GM19239 (cell line): ENCODE results near the gene GAREM2.

Experiments
- DNase-seq: peaks from one replicate; pipeline ENCODE4 v3.0.0; 2011; ENCODE audit warnings: low spot score; ENCODE audit not compliant: insufficient read length
- FAIRE-seq: peaks from 2 replicates; lab custom pipeline; 2011; peaks lifted over from hg19 to GRCh38; lab: Jason Lieb, UNC

The GAREM2 gene

DNA sequence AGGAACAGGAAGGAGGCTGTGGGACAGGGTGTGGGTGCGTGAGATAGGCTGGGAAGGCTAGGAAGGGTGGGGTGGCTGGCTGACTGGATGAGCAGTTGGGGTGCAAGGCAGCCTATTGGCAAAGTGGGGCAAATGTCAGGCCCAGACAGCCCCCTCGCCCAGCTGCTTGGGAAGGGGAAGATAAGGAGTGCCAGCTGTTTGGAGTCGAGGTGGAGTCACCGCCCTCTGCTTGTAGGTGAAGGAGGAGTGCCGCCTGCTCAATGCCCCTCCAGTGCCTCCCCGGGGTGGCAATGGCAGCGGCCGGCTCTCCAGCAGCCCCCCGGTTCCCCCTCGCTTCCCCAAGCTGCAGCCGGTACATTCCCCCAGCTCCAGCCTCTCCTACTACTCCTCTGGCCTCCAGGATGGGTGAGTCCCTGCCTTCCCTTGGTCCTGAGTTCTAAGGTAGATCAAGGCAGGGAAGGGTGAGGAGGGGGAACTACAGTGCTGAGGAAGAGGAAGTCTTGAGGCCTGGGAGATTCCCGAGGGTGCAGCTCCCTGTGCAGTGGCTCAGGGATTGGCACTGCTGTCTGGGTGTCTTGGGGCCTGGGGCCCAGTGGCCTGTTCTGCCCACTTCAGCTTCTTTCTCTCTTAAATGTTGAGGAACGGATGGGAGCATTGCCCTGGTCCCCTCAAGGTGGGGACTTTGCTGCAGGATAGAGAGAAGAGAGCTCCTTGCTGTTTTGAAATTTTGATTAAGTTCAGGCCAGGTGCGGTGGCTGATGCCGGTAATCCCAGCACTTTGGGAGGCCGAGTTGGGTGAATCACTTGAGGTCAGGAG is 13.3 kb downstream of the GAREM2 start:
- FAIRE-seq (no peak), DNase-seq (no peak)

DNA sequence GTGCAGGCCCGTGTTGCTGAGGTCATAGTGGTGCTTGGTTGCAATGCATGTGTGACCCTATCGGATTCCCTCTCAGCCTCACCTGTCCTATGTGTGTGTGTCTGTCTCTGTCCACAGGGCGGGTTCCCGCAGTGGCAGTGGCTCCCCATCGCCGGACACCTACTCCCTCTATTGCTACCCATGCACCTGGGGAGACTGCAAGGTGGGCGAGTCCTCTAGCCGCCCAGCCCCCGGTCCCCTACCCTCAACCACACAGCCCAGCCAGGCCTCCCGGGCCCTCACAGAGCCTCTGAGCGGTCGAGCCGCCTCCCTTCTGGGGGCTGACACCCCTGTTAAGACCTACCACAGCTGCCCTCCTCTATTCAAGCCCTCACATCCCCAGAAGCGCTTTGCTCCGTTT is 14.2 kb downstream of the GAREM2 start:
- DNase-seq (no peak), FAIRE-seq (no peak)

DNA sequence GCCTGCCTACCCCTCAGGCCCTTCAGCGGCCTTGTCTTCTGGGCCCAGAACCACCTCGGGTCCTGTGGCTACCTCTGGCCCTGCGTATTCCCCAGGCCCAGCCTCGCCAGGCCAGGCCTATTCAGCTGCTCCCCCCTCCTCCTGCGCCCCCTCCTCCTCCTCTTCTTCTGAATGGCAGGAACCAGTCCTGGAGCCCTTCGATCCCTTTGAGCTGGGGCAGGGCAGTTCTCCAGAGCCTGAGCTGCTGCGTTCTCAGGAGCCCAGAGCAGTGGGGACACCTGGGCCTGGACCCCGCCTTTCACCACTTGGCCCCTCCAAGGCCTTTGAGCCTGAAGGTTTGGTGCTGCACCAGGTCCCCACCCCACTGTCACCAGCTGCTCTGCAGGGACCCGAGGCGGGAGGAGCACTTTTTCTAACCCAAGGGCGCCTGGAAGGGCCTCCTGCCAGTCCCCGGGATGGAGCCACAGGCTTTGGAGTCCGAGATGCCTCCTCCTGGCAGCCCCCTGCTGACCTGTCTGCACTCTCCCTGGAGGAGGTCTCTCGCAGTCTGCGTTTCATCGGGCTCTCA is 14.7 kb downstream of the GAREM2 start:
- FAIRE-seq (no peak), DNase-seq (no peak)

DNA sequence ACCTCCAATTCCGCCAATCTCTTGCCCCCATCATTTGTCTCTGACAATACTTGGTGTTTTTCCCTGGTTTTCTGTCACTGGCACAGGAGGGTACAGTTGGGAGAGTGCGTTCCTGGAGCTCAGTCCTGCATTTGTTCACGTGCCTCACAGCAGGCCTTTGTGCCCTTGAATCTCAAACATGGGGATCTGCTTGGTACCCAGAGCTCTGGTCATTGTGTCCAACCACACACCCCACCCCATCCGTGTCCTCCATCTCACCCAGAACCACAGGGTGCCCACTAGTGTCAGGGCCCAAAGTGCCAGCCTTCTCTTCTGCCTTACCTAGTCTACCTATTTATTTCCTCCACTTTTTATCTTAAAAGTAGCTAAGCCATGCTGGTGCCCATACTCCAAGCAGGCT is 16.2 kb downstream of the GAREM2 start:
- no peak for DNase-seq
- no peak for FAIRE-seq

DNA sequence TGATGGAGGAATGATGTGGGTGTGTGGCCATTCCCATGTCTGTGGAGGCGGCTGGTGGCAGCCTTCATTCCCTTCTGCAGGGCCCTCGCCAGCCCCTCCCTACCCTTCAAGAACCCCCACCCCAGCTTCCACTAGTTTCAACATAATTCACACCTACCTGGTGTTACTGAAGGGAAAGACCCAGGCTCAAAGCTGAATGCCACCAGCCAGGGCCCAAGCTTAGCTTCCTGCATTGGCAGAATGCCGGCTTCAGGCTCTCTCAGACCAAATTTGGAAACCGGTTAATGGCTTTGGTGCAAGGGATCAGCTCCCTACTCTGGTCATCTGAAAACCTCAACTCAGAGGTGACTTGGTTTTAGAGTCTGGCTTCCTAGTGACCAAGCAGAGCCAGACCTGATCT is 16.9 kb downstream of the GAREM2 start:
- no peak for DNase-seq
- FAIRE-seq: no peak

DNA sequence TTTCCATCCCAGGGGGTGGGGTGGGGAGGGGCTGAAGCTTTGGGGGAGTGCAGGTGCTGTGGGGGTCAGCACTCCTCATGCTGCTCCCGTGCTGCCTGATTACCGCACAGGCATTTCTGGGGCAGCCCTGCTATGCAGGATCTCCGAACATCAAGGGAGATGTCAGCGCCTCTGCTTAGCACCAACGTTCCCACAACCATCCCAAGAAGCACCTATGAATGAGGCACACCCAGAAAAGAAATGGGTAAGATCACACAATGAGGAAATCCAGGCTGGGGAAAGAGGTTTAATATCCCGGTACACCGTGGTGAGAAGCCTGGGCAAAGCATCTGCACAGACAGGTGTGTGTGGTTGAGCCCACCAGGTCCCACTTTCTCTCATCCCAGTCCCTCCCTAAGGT is 17.5 kb downstream of the GAREM2 start:
- FAIRE-seq (no peak), DNase-seq (no peak)

DNA sequence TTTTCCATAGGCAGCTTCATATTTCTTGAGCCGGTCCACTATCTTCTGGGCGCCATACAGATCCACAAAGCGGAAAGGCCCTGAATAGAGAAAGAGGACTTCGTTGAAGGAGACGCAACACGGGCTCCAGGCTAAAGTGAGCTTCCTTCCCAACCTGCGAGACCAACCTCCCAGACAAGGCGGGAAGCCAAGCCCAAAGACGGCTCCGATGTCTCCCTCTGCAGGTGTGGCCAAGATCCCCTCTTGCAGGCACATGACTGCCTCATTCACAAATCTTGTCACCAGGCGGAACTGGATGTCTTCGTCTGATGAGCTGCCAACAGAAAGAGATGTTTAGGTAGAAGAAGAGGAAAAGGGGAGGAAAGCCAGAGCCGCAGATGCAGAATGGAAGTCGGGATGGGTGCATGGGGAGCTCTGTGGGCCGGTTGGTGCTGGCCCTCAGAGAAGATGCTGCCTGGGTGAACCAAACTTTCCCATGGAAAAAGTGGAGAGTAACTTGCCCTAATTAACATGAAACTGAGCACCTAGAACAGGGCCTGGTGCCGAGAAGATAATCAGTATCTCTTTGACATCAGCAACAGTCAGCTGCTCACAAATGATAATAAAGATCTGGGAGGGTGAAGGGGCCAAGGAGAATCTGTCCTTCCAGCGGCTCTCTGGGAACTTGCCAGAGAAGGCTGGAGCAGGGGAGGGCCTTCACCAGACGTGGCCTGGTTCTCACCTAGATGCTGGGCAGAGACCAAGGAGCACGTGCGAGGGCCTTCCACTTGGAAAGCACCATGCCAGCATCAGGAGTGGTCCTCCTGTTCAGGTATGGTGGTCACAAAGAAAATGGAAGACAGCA is 18.6 kb downstream of the GAREM2 start:
- no peak for FAIRE-seq

DNA sequence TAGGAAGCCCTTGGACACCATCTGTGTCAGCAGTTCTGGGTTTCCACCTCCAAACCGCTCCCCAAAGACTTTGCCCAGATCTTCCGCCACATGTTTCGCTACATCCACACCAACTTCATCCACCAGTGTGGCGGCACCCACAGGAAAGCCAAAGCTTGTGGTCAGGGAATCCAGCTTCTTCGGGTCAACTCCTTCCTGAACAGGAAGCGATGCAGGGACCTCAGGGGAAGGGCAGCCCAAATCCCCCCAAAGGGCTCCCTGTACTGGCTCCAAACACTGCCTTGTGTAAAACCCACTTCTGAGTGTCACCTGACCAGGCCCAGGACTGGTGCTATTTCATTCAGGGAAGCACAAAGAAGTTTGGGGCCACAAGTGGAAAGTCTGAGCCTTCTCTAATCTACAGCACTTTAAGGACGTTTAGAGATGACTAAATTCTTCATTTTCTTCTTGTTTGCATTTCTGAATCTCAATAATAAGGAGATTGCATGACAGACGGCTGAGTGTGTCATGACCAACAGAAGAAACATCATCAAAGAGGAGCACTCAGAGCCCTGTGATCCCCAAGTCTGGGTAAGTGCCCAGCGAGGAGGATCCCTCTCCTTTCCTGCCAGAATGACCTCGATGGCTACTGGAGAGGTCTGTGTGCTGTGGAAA is 20.8 kb downstream of the GAREM2 start:
- FAIRE-seq (no peak), DNase-seq (no peak)

More for the DNA sequence above, 18.6 kb downstream of the GAREM2 start:
- DNase-seq: no peak

DNA sequence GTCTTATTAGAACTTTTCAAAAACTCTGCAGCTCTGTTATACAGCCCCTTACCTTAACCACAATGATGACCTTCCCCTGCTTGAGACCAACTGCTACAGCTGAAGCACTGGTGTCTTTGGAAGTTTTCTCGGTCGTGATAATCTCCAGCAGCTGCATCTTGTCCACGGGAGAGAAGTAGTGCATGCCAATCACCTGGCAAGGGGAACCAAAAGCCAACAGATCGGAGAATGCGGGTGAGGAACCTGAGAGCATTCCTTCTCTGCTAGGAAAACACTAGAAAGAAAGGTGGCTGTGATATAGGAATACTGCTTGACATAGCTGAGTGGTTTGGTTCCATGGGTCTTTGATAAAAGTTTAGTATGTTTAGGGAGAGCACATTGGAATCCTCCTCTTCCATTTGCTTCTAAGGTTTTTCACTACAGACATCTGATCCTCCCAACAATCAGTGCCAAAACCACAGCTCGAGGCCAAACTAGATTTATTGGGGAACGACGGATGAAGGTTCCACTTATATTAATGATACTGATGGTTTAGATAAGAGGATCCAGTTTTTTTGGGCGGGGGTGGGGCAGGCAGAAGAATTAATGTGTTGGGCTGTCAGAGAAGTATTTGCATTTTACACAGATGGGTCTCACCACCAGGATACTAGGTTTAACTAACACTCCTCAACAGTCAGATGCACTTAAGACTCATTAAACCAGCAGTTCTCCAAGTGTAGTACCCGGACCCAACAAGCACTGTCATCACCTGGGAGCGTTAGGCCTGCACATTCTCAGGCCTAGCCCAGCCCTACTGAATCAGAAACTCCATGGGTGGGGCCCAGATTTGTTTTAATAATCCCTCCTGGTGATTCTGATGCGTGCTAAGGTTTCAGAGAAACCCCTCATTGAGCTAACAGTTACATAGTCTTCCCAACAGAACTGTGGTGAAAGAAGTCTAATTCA is 22.4 kb downstream of the GAREM2 start:
- DNase-seq (no peak), FAIRE-seq (no peak)

DNA sequence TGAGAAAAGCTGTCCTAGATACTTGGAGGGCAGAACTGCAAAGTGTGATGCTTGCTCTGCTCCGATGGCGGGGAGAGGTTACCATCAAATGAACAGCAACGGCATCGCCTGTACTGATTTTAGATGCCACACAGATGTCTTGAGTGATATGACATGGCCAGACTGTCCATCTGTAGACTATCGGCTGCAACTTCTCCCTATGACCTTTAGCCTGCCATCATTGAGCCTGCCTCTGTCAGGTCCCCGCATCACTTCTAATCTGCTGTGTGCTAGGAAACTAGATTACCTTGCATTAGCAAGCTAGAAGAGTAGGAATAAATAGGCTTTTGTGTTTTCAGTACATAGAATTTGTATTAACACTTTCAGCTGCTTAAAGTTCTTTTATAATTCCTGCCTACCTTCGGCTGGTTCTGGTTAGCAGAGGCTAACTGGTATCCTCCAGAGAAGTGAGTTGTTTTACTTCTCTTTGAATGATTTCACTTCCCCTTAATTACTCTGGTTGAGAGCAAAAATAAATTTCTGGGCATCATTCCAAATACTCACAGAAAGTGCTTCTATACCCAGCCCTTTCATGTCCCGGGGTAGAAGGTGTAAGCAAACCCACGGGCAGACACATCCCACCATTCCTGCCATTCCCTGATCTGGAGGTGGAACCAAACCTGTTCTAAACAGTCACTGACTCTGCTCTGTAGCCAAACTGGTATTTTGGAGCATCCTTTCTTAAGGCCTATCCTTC is 24.0 kb downstream of the GAREM2 start:
- DNase-seq (no peak), FAIRE-seq (peak; percentile 68)

DNA sequence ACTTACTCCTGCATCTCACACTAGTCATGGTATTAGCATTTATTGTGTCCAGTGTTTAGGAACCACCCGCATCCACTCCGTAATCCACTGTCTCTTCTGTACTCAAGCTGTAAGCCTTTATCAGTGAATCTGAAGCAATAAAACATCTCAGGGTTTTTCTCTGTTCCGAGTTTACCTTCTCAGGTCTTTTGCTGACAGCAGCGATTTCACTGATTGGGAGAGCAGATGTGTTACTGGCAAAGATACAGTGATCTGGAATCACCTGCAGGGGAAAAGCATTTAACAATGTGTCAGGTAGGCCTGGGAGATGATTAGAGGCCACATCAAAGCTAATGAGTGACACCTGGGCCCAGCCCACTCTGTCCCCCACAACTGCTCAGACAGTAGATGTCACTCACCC is 24.6 kb downstream of the GAREM2 start:
- no peak for DNase-seq
- FAIRE-seq: no peak

DNA sequence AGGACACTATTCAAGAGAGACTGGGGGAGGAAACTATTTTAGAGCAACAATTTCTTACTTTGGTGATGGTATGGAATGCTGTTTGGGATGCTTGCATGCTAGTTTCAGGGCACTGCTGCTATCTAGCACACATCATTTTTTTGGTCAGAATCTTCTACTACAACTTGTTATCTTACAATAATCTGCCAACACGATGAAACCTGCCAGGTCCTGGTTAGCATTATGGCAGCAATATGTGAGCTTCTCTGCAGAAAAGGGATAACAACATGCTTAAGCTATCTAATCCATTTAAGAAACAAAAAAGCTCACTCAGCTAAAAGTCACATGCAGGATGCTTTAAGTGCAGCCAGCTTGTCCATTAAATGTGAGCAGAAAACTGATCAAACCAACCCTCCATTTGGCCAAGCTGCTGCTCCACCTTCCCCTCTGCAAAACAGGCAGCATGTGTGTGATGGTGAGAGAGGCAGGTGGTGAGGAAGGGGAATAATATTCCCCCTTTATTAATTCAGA is 30.1 kb downstream of the GAREM2 start:
- no peak for DNase-seq
- no peak for FAIRE-seq

DNA sequence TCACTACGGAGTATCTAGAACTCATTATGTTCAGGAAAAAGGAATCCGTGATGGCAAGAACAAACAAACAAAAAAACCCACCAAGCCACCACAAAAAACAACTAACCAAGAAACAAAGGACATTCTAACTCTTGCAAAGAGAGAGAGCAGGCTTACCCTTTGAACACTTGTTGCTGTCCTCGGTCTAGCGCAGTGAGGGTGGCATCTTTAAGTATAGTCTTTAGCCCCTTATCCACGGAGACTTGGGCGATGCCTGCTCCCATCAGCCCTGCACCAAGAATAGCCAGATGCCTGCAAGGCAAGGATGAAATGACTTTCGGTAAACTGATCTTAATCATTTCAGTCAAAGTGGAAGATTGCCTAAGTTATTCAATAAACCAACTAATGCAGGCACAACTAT is 31.0 kb downstream of the GAREM2 start:
- no peak for FAIRE-seq
- DNase-seq: no peak

DNA sequence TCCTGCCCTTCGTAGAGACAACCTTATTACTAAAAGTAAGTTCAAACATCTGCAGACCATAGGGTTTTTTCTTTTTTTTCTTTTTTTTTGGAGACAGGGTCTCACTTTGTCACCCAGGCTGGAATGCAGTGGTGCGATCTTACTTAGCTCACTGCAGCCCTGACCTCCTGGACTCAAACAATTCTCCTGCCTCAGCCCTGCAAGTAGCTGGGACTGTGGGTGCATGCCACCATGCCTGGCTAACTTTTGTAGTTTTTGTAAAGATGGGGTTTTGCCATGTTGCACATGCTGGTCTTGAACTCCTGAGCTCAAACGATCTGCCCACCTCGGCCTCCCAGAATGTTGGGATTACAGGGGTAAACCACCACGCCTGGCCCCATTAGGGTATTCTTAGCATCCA is 39.1 kb downstream of the GAREM2 start:
- FAIRE-seq (no peak), DNase-seq (no peak)

DNA sequence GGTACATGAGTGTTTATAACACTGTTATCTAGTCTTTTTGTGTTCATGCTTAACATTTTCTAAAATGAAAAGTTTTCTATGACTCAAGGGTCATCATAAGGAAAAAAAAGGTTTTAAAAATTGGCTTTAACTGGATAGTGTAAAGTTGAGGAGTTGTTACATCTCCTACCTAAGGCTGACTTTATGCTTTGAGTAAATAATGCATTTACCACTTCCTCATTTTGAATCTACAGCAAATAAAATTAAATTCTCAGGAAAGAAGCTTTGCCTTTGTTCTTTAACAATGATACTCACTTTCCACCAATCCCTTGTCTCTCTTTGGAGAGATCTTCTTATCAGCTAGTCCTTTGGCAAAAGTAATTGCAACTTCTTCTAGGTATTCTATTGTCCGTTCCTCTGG is 41.9 kb downstream of the GAREM2 start:
- no peak for FAIRE-seq
- no peak for DNase-seq

DNA sequence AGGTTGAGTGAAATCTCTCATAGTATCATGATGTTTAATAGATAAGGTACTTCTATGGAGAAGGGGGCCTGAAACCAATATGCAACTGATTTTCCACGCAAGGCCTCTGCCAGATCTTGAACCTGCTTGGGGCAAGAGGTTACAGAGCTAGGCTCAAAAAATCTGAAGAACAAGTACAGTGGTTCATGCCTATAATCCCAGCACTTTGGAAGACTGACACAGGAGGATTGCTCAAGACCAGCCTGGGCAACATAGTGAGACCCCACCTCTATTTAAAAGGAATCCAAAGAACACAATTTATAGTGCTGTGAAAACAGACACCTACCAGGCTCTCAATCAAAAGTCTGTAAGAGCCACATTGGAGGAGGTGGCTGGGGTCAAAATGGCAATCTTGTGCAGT is 42.9 kb downstream of the GAREM2 start:
- DNase-seq (no peak), FAIRE-seq (no peak)

DNA sequence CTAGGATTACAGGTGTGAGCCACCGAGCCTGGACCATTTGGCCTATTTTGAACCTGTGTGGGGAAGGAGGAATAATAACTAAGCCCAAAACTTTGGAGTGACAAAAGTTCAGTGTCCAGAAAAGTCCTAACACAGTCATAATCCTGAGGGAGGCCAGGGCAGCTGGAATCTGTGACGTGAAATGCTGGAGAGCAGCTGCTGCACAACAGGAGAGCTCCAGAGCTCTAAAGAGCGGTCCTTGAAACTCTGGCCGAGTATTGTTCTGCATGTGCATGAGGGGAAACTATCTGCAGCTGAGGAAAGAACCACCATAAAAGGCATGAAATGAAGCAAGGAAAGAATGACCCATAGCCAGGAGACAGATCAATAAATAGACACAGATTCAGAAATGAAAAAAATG is 43.7 kb downstream of the GAREM2 start:
- DNase-seq (no peak), FAIRE-seq (no peak)

DNA sequence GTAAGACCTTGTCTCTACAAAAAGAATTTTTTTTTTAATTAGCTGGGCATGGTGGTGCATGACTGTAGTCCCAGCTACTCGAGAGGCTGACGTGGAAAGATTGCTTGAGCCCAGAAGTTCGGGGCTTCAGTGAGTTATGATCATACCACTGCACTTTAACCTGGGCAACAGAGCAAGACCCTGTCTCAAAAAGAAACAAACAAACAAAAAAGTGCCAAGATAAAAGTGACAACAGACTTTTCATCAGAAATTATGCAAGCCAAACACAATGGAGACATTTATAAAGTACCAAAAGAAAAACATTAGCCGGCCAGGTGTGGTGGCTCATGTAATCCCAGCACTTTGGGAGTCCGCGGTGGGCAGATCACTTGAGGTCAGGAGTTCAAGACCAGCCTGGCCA is 44.8 kb downstream of the GAREM2 start:
- DNase-seq (no peak), FAIRE-seq (no peak)

DNA sequence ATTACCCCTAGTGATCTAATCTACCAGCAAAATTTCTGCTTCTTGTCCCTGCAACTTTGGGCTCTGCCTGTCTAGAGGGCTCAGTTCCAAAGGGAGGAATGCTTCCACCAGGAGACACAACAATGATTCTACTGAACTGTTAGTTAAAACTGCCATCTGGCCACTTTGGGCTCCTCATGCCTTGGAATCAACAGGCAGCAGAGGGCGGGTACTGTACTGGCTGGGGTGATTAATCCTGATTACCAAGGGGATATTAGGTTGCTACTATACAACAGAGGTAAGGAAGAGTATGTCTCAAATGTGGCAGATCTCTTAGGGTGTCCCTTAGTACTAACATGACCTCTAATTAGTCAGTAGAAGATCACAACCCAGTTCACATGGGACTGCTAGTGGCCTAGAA is 50.1 kb downstream of the GAREM2 start:
- no peak for DNase-seq
- FAIRE-seq: no peak
